Right kidney (tissue), 1 donor: Measurements from ENCODE around the gene TRABD2A.

ENCODE experiments used
- DNase-seq: peaks from one replicate; pipeline ENCODE4 v3.0.0-alpha.2; 2016

TRABD2A gene

DNA sequence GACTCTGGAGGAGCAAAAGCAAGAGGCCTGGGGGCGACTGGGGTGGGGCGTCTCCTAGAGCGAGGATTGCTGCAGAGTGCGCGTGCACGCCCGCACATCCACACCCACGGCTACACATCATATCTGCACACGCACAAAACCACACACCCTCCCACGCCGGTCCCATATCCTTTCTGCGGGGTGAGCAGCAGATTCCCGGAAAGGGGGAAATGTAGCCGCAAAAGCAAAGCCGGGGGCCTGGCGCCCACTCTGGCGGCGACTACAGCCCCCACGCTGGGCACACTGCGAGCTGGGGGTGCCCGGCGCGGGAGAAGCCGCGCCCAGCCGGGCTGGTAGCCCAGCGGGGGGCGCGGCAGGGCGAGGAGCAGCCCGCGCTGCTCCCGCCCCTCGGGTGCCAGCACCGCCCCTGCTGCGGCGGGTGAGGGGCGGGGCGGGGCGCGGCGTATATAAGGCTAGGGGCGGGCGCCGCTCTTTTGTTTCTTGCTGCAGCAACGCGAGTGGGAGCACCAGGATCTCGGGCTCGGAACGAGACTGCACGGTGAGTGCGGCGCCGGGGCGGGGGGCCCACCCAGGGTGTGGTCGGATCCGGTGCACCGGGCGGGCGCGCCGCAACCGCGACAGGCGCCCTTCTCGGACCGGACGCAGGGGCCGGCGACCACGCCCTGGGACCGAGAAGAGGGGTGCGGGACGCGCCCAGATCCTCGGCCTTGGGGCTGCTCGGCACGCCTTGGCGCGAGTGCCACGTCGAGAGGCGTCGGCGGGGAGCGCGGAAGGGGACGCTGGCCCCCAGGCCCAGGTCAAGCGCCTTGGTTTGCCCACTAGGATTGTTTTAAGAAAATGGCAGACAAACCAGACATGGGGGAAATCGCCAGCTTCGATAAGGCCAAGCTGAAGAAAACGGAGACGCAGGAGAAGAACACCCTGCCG, 24.6 kb upstream of the TRABD2A start, which contains the start of gene TMSB10:
TMSB10 (plus strand) TSS at position 476 of the 927 bp plus-strand sequence.
- peak; percentile 91 for DNase-seq

DNA sequence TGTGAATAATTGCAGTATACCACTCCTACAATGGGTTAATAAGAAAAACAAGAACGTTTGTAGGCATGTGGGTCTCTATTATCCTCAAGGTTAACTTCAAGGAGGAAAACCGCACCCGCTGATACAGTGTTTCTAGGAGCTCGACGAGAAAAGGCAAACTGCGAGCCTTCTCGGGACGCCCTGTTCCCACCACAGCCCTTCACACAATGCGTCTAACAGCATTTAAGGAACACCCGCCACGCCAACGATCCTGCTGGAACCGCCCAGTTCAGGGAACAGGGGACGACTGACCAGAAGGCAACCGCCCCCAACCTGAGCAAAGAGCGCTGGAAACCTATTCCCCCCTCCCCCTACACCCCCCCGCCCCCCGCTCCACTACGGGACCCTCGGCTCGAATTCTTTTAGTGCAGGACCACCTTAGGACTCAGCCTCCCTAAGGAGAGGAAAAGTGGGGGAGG, 23.9 kb upstream of the TRABD2A start:
- DNase-seq = peak; percentile 44

DNA sequence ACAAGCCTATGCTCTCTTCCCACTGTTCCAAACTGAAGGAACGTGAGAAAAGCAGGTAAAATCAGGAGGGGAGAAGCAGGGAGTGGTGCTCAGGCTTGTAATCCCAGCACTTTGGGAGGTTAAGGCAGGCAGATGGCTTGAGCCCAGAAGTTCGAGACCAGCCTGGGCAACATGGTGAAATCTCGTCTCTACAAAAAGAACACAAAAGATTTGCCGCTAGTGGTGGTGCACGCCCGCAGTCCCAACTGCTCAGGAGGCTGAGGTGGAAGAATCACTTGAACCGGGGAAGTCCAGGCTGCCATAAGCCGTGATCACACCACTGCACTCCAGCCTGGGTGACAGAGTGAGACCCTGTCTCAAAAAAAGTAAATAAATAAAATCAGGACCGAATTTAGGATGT, 23.3 kb upstream of the TRABD2A start:
- DNase-seq = no peak

DNA sequence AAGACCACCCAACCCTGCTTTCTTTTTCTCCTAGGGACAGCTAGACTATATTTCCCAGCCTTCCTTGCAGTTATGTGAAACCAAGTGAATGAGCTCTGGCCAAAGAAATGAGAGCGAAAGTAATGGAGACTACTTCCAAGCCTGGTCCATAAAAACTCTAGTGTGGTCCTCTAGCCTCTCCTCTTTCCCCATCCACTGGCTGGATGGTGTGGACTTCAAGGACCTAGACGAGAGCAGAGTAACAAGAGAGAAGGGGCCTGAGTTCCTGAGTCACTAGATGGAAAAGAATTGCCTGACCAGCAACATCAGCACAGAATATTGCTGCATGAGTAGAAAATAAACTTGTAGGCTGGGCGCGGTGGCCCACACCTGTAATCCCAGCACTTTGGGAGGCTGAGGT, 21.6 kb upstream of the TRABD2A start:
- DNase-seq = no peak

DNA sequence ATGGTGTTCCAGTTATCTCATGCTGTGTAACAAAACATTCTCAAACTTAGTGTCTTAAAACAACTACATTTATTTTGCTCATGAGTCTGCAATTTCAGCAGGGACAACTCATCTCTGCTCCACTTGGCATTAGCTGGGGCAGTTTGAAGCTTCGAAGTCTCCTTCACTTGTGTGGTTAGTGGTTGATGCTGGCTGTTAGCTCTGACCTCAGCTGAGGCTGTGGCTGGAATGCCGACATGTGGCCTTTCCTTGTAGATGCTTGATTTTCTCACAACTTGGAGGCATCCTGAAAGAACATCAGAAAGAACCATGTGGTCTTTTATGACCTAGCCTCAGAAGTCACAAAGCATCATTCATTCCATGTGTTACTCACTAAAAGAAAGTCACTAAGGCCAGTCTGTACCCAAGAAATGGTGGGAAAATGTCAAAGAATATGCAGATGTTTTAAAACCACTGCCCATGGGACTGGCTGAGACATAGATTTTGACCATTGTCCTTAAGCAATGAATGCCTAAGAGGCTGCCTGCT, 20.8 kb upstream of the TRABD2A start:
- DNase-seq = no peak

DNA sequence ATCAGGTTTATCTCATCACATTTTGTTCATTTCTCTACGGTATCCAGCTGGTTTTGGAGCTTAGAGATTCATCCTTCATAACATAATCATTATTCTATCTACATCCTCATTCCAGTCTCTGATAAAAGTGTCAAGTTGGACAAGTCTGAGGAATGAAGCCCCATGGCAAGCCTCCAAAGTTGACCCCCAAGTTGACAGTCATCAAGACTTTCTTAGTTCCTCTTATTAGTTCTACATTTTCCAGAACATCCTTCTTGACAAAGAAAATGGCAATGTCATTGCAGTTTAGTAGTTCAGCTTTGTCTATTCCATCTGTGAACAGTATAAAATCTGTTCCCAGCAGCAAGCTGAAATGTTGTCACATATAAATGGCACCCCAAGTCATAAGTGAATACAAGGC, 20.1 kb upstream of the TRABD2A start:
- DNase-seq = no peak

DNA sequence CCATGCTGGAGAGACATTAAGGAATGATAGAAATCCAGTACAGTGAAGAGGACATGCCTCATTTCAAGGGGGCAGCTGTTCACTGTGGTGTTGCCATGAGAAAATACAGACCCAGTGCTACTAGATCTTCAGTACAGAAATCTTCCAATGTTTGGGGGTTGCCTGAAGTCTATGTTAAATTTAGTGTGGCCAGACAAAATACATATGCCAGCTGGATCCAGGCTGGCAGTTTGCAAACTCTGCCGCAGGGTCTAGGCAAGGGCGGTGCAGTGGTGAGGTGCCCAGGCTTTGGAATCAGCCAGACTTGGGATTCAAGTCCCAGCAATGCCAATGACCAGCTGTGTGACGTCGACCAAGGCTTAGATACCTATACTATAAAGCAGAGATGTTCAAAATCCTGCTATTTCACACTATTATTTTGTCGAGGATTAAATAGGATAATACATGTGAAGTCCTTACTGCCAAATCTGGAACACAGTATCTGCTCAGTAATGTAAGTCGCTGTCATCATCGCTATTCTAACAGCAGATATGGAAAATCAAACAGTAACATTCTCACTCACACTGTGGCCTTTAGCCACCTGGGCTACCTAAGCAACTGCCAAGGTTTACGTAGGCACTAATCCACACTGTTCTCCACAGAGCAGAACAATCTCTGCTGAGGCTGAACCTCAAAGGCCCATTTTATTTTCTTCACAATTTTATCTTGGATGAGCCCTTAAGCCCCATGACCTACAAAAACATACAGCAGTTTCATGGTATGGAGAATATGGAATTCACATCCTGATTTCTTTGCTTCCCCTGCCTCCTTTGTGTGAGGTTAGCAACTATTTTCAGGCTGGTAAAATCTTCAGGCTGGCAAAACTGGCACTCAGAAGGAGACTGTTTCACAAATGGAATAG, 18.7 kb upstream of the TRABD2A start:
- no peak for DNase-seq

DNA sequence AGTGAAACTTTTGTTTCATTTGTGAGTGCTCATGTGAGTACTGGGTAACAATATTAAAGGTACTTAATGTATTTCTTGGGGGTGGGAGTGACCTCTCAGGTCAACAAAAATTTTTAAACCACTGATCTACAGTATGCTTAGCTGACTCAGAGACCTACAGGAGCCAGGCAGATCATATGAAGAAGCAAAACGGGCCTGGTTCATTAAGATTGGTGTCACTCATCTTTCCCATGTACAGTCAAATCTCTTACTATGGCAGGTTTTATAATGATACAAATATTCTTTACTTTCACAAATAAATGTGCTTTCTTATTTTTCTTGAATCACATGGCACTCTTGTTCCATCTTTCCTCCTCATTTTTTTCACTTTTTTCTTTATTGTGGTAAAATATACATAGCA, 16.9 kb upstream of the TRABD2A start:
- DNase-seq = no peak

DNA sequence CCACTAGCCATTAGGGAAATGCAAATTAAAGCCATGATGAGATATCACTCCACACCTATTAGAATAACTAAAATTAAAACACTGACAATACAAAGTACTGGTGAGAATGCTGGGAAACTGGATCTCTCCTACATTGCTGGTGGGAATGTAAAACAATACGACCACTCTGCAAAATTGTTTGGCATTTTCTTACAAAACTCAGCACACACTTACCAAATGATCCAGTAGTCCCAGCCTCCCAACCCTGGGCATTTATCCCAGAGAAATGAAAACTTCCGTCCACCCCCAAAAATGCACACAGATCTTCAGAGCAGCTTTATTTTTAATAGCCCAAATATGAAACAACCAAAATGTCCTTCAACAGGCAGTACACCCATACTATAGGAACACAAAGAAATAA, 15.7 kb upstream of the TRABD2A start:
- DNase-seq = no peak

DNA sequence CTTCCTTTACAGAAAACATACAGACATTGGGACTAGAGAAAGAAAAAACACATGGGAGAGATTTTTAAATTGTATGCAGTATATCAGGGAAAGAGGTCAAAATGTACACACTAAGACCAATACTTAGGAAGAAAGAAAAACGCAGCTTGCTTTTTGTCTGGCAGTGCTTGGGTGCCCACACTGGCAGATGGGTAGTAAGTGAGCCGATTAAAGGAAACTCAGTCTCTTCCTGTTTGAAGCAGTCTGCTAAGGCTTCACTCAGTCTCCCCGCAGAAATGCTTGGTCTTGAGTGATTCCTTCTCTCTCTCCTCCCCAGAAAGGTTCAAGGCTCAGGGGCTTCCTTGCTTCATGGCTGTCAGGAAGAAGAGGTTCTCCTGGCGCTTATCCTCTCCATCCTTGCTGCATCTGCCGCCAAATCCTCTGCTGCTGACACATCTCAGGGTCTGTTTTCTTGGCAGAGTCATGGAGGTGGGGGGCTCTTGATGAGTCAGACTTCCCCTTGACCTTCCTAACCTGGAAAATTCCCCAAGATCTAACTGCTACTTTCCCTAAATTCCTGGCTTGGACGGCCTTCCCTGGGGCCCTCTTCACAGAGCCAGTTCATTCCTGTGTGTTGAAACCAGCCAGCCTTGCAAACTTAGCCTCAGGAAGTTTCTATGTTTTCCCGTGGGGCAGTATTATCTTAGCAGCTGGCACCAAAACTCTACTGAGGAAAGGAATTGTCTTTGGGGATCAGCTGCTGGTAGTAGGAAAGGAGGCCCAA, 14.1 kb upstream of the TRABD2A start:
- DNase-seq = no peak

DNA sequence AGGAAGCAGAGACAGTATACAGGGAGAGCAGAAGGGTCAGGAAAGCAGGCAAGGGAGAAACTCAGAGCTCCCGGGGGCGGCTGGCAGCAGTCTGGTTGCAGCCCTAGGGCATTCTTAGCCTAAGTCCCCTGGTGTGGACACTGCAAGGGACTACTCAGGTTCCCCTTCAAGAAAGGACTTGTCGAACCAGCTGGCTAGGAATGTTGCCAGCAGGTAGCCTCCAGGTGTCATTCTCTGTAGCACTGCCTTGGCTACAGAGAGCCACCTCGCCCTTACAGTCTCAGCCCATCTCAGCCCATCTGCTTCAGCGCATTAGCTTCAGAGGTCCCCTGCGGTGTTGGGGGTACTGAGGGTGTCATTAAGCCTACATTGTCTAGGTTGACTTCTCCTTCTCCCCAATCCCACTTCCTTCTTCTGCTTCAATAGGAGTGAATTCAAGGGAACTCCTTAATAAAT, 13.3 kb upstream of the TRABD2A start:
- no peak for DNase-seq

DNA sequence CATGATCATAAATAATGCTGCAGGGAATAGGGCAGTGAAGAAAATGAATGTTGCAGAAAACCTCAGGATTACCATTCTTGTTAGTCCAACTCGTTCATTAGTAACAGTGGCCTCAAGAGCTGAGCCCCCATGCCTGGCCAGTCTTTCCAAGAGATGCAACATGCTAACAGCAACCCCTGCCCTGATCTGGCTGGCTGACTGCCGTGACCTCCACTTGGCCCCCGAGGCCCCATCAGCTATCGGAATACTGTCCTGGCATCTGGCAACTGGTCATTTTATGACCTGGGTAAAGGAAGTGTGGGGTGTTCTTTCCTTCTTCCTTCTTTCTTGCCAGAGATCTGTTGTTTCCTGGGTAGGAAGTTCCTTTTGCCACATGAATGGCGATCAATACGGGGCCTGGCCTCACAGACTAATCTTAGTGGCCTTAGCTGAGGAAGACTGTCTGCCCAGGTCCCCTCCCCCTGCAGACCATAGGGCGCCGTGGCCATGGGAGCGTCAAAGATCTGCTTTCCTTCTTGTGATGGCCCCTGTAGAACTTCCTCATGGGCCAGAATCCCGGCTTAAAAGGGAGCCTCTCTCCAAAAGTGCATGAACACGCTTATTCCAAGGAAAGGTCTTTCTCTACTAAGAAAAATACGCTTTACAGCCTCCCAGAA, 10.6 kb upstream of the TRABD2A start:
- no peak for DNase-seq

DNA sequence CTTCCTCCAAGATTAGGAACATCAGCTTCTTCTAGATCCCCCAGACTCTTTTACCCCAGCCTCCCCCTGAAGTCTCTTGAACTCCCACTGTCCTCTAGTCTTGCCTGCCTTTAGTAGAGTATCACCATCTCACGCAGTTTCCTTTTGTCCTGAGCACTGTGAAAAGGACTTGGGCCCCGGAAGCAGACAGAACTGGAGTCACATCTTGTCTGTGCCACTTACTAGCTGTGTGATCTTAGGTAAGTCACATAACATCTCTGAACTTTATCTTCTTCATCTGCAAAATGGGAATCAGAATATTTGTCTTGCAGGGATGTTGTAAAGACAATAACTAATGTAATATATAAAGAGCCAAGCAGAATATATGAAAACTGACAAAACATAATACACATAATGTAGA, 8.4 kb upstream of the TRABD2A start:
- no peak for DNase-seq

DNA sequence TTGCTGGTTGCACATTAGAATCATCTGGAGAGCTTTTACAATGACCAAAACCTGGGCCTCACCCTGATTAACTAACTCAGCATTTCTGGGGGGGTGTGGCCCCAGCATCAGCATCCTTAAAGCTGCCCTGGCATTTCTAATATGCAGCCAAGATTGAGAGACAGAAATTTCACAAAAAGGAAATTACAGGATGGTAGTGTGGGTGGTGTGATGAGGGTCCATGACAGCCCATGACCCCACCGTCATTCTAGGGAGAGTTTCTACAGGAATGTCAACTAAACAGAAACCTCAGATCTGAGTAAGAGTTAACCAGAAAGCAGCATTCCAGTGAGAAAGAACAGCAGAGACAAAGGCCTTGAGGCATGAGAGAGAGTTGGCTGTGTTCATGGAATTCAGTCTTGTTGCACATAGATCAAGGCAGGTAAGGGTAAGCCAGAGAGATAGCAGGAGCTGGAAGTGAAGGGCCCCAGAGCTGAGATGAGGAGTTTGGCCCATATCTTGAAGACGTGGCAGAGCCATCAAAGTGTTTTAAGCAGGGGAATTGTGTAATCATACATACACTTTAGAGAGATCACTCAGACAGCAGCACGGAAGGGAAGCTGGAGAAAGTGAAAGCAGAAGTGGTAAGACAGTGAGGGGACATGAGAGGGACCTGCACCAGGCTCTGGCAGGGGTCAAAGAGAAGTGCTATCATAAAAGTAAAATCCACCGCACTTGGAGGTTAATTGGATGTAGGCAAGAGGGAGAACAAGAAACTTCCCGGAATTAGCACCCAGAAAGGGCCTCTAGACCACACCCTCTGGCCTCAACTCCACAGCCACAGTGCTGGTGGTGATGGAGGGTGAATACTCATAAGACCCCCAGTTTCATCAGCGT, 7.8 kb upstream of the TRABD2A start:
- DNase-seq = no peak

DNA sequence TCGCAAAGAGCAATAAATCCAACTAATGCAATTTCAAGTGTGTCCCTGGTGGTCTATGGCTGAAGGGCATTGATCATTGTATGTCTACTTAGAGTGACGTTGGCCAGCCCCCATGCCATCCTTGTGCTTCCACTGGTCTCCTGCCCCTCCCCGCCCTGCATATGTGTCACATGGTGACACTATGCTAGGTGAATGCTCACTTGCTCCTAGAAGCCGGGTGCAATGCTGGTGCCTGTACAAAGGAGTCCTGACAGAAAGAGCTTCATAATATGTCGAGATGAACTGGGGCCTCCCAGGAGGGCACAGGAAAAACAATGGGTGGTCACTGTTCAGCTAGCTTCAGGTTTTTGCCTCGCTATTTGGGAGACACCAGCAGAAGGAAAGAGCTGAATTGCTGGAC, 5.9 kb upstream of the TRABD2A start:
- DNase-seq = no peak

DNA sequence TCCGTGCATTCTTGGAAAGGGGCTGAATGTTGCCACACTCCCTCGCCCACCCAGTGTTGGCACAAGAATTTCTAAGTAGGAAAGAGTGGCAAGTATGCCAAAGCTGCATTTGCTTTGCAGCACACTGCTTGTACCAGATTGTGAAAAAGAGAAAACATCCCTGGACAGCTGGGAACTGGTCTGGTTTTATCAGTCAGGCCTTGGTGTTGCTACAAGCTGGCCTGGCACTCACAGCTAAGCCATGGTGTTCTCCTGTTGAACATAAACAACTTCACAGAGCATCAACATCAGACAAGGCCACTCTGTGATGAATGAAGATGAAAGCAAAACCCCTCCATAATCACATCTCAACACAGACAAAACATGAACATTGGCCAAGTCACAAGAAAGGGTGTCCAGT, 4.2 kb upstream of the TRABD2A start:
- DNase-seq = no peak

DNA sequence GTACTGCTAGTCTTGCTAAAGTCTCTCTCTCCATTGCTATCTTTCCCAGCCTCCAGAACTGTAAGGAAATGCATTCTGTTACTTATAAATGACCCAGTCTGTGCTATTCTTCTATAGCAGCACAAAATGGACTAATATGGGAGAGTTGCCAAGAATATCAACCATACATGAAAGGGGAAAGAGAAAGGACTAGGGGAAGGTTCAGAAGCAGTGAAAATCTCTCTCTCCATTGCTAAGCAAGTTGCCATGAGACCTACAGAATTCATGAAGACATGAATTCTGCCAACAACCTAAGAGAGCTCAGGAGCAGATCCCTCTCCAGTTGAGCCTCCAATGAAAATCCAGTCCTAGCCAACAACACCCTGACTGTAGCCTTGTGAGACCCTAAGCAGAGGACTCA, 3.6 kb upstream of the TRABD2A start:
- no peak for DNase-seq

DNA sequence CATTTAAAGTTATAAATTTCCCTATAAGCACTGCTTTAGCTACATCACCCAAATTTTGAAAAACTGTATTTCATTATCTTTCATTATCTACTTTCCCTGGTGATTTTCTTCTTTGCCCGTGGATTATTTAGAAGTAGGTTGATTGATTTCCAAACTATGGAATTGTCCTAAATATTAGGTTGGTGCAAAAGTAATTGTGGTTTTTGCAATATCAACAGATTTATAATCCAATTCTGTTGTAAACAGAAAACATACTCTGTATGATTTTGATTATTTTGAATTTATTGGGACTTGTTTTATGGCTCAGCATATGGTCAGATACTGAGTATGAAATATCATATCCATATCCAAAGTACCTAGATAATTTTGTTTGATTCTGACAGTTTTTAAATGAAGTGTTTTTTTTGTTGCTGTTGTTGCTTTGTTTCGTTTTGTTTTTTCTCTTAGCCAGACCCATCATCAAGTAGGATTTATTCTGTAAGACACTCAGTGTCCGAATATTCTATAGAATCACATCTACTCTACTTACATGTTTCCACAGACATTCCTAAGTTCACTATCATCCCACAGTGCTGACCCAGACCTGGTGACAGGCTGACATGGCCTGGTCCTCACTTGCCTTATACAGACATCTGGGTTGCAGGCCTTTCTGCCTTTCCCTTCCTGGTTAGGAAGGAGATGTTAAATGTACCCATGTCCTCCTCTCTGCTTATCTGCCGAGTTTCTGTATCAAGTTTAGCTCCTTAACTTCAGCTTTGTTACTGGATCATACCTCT, 2.1 kb upstream of the TRABD2A start:
- no peak for DNase-seq

DNA sequence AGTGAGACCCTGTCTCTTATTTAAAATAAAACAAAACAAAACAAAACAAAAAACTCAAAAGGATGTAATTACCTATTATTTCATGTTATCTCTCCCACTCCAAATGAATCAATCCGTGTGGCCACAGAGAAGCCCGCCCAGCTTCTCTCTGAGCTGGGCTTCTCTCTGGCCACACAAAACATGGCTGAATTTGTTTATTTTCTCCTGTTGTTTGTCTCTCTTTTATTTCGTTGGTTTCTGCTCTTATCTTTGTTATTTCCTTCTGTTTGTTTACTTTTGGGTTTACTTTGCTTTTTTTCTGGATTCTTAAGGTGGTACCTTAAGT, 1.5 kb upstream of the TRABD2A start:
- no peak for DNase-seq
